Upper lobe of left lung (tissue), 6 donors: Measurements from ENCODE around the gene SCO1. TPM values are rescaled to one million over a fixed set of nuclear protein-coding genes. Genes with fewer than 3 reads are reported as not detected.
"Not testable (repeated sequence)": the region's sequence is repeated elsewhere in the genome, so short reads cannot be mapped to it uniquely, and the experiment has no call there.

Experiments used
- ATAC-seq, 2 donors: fragments of 200-7000 bp; cut with Tn5 transposase; one replicate each; pipeline ENCODE4 v1.9.1; 2022; ENCODE audit warnings: mild to moderate bottlenecking in 2 of 2, moderate library complexity in 2 of 2; ENCODE audit not compliant: low FRiP score in 2 of 2
- DNase-seq, 2 donors: peaks; one replicate each; pipeline ENCODE4 v3.0.0-alpha.2; 2019 to 2020
- H3K27ac ChIP-seq, 4 donors: fragments of 200-600 bp; sonication (generic); one replicate each; pipeline ENCODE4 v1.5.1; 2016 to 2019
- H3K27me3 ChIP-seq, 4 donors: fragments of 200-600 bp; sonication (generic); one replicate each; pipeline ENCODE4 v1.5.1; 2017 to 2019
- H3K36me3 ChIP-seq, 4 donors: fragments of 200-600 bp; sonication (generic); one replicate each; pipeline ENCODE4 v1.5.1; 2016 to 2019
- H3K4me1 ChIP-seq, 4 donors: fragments of 200-600 bp; sonication (generic); one replicate each; pipeline ENCODE4 v1.5.1; 2018 to 2019
- H3K4me3 ChIP-seq, 4 donors: fragments of 200-600 bp; sonication (generic); one replicate each; pipeline ENCODE4 v1.5.1; 2017 to 2019; ENCODE audit warnings: mild to moderate bottlenecking in 2 of 4, moderate library complexity in 1 of 4
- H3K9me3 ChIP-seq, 4 donors: fragments of 200-600 bp; sonication (generic); one replicate each; pipeline ENCODE4 v1.5.1; 2018 to 2019
- EP300 ChIP-seq, 4 donors: sonication (generic); formaldehyde crosslinking; IDR thresholded peaks; one replicate each; pipeline ENCODE4 v1.5.1; 2017; ENCODE audit warnings: antibody characterized with exemption in 4 of 4, control low read depth in 2 of 4
- POLR2A ChIP-seq, 4 donors: fragments of 450-650 bp; IDR thresholded peaks; one replicate each; pipeline ENCODE4 v1.5.1; 2016 to 2017; ENCODE audit warnings: antibody characterized with exemption in 4 of 4, mild to moderate bottlenecking in 2 of 4
- POLR2AphosphoS5 ChIP-seq, 2 donors: sonication (generic); formaldehyde crosslinking; IDR thresholded peaks; one replicate each; pipeline ENCODE4 v1.5.1; 2017; ENCODE audit warnings: antibody characterized with exemption in 2 of 2
- WGBS, 2 donors: methylation state at CpG; one replicate each; pipeline ENCODE4 v1.1.5; 2017 to 2018; 5-methylcytosine and 5-hydroxymethylcytosine counted together
- total RNA-seq, 6 donors: library from RNA; depleted of rRNA in 4 of 6; stranded (reverse); fragments of >200 nt in 4 of 6; gene quantifications; one replicate each; pipeline versions ENCODE4 v1.1.0 to v1.2.1, GENCODE V29; 2016 to 2021
- TF ChIP-seq, protein P1 (sequence below), 6 experiments: fragments of 450-650 bp in 4 of 6; fragments of 200-600 bp in 2 of 6; sonication (generic) in 2 of 6; IDR thresholded peaks; one replicate each; pipeline ENCODE4 v1.5.1; 2016 to 2019; ENCODE audit warnings: antibody characterized with exemption in 6 of 6
- donor health status: DM: no; HTN: no; CAD: no; lungs with moderate emphysema.
- donor health status: DM: no; HTN: yes; CAD: no; lungs with severe emphysema.

Gene SCO1
- total RNA-seq, 6 donors from 2014 or later = 5.5 to 23.8 (median 17.4) TPM

- H3K9me3 ChIP-seq = no peaks in the 10 kb centered on the region
- TF ChIP-seq, protein P1, sequence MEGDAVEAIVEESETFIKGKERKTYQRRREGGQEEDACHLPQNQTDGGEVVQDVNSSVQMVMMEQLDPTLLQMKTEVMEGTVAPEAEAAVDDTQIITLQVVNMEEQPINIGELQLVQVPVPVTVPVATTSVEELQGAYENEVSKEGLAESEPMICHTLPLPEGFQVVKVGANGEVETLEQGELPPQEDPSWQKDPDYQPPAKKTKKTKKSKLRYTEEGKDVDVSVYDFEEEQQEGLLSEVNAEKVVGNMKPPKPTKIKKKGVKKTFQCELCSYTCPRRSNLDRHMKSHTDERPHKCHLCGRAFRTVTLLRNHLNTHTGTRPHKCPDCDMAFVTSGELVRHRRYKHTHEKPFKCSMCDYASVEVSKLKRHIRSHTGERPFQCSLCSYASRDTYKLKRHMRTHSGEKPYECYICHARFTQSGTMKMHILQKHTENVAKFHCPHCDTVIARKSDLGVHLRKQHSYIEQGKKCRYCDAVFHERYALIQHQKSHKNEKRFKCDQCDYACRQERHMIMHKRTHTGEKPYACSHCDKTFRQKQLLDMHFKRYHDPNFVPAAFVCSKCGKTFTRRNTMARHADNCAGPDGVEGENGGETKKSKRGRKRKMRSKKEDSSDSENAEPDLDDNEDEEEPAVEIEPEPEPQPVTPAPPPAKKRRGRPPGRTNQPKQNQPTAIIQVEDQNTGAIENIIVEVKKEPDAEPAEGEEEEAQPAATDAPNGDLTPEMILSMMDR (IDR thresholded peaks at IDR 0.05) = no peak
- TF ChIP-seq POLR2AphosphoS5 (IDR thresholded peaks at IDR 0.05) = no peak
- TF ChIP-seq EP300 (IDR thresholded peaks at IDR 0.05) = no peak
- no peak for TF ChIP-seq POLR2A (IDR thresholded peaks at IDR 0.05)
- ATAC-seq (no peak), DNase-seq (no peak)
- H3K36me3 ChIP-seq = no peaks in the 10 kb centered on the region
- WGBS, 2 donors = 95 to 100% methylated on average over 6 of the region's 6 CpGs
- H3K4me1 ChIP-seq = peaks cover 0 to 8% (median 5%) of the 10 kb centered on the region in 4 donors
- H3K27ac ChIP-seq = no peak overlapping the region
- H3K4me3 ChIP-seq = no peak overlapping the region
- H3K27me3 ChIP-seq = no peaks in the 10 kb centered on the region
Measured at GRCh38 chr17:10731408-10731879, 34.1 kb upstream of the SCO1 start.

DNA sequence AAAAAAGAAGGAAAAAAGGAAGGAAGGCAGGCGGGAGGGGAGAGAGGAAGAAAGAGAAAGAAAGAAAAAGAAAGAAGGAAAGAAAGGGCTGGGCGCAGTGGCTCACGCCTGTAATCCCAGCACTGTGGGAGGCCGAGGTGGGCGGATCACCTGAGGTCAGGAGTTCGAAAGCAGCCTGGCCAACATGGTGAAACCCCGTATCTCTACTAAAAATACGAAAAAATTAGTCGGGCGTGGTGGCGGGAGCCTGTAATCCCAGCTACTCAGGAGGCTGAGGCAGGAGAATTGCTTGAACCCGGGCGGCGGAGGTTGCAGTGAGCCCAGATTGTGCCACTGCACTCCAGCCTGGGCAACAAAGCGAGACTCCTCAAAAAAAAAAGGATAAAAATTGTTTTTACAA is 32.9 kb upstream of the SCO1 start:
- WGBS, 2 donors = 10 to 27% methylated on average over 15 of the region's 15 CpGs
- peak in 1 of 2 donors; percentile 1 for ATAC-seq
- not testable (repeated sequence) for H3K36me3 ChIP-seq, H3K4me1 ChIP-seq, H3K9me3 ChIP-seq, H3K27me3 ChIP-seq
- H3K4me3 ChIP-seq = peak overlapping the region; percentile 0 to 94 (median 76)
- peak in 1 of 2 donors; percentile 20 for DNase-seq
- H3K27ac ChIP-seq = peak overlapping the region; percentile 86 to 92 (median 89)

DNA sequence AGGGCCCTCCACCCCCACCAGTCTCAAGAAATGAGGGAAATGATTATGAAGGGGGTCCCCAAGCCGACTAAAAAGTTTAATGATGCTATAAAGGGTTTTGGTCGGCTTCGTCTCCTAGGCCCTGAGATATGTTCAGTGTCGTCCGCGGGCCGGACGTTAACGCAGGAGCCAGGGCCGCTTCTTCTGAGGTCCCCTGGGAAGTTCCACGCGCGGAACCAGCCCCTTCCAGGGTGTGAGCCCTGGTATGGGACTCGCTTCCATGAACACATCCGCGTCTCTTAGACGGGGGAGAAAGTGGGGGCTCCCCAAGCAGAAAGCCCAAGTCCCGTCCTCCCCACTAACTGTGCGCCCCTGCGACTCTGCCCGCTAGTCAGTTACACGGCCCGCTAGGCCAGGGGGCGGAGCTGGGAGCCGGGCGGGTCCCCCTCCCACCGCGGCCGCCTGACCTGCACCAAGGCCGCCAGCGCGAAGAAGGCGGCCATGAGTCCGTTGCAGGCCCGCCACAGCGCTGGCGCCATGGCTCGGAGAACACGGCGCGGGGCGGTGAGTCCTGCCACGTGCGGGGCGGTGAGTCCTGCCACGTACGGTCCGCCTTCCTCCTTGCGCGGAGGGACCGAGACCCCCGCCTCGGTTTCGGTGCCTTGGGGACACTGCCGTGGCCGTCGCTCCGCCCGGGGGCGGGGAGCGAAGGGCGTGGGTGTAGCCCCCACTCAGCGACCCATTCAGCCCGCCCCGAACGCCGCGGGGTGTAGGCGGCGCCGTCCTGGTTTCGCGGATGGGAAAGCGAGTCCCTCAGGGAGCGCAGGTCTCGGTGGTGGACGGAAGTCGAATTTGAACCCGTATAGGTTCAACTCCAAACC is 32.2 kb upstream of the SCO1 start, which contains the start of gene TMEM220:
Gene TMEM220, minus strand, starts transcription at position 690 of the 860 bp plus-strand sequence. Its CDS starts 172 bp downstream, at position 518.
- peak; percentile 94 to 97 for ATAC-seq
- Histone ChIP-seq H3K27me3 (no peaks in the 10 kb centered on the region), H3K4me3 (peak within 1 kb of the TSS; percentile 0 to 94 (median 76)), H3K27ac (peak within 1 kb of the TSS; percentile 86 to 92 (median 89)), H3K9me3 (no peaks in the 10 kb centered on the region), H3K4me1 (peaks cover 0 to 8% (median 5%) of the 10 kb centered on the region in 4 donors), H3K36me3 (no peaks in the 10 kb centered on the region)
- TF ChIP-seq, protein P1 (IDR thresholded peaks at IDR 0.05) = no peak
- TF ChIP-seq POLR2A (IDR thresholded peaks at IDR 0.05) (peak in 3 of 4 donors; percentile 57 to 83 (median 61)), POLR2AphosphoS5 (IDR thresholded peaks at IDR 0.05) (peak; percentile 16 to 80), EP300 (IDR thresholded peaks at IDR 0.05) (no peak)
- 3 to 4% methylated on average over 37 to 48 of the region's 79 CpGs for WGBS, 2 donors
- peak; percentile 77 to 95 for DNase-seq

DNA sequence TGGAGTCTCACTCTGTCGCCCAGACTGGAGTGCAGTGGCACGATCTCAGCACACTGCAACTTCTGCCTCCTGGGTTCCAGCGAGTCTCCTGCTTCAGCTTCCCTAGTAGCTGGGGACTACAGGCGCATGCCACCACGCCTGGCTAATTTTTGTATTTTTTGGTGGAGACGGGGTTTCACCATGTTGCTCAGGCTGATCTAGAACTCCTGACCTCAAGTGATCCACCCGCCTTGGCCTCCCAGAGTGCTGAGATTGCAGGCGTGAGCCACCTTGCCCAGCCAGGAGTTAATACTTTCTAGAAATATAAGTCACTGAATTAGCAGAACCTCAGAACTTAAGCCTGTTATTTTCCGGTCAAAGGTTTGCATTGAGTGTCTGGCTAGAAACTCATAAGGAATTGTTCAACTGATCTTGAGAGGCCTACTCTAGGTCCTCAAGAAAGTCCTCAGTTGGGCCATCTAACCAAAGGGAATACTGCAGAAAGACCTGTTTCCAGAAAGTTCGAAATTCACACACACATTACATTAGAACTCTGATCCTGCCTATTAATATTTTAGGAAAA is 31.1 kb upstream of the SCO1 start:
- Histone ChIP-seq H3K27ac (peak overlapping the region in 2 of 4 donors; percentile 86 to 92), H3K27me3 (no peaks in the 10 kb centered on the region), H3K4me3 (no peak overlapping the region), H3K4me1 (peaks cover 0 to 8% (median 5%) of the 10 kb centered on the region in 4 donors), H3K9me3 (no peaks in the 10 kb centered on the region), H3K36me3 (peaks cover 0 to 2% (median 0%) of the 10 kb centered on the region in 4 donors)
- TF ChIP-seq, protein P1 (IDR thresholded peaks at IDR 0.05) = no peak
- TF ChIP-seq EP300 (IDR thresholded peaks at IDR 0.05) = no peak
- WGBS, 2 donors = 88 to 94% methylated on average over 10 of the region's 10 CpGs
- no peak for ATAC-seq
- DNase-seq = no peak

DNA sequence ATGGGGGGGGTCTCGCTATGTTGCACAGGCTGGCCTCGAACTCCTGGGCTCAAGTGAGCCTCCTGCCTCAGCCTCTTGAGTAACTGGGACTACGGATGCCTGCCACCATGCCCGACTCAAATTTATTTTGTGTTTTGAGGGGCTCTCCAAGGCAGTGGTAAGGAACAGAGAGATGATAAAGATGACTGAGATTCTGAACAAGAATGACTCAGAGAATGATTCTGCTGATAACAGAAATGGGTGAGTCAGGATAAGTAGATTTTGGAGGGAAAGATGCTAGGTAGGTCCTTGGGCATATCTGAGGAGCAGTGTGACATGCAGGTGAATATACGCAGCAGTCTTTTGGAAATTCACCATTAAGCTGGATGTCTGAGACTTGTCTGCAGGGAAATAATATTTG is 29.9 kb upstream of the SCO1 start:
- ATAC-seq (no peak), DNase-seq (no peak)
- H3K27ac ChIP-seq = no peak overlapping the region
- peaks cover 0 to 9% (median 0%) of the 10 kb centered on the region in 4 donors for H3K36me3 ChIP-seq
- no peak overlapping the region for H3K4me3 ChIP-seq
- no peaks in the 10 kb centered on the region for H3K27me3 ChIP-seq
- no peaks in the 10 kb centered on the region for H3K9me3 ChIP-seq
- TF ChIP-seq POLR2AphosphoS5 (IDR thresholded peaks at IDR 0.05) (no peak), POLR2A (IDR thresholded peaks at IDR 0.05) (no peak), EP300 (IDR thresholded peaks at IDR 0.05) (no peak)
- TF ChIP-seq, protein P1 (IDR thresholded peaks at IDR 0.05) = no peak
- 89 to 91% methylated on average over 5 of the region's 5 CpGs for WGBS, 2 donors
- peaks cover 0 to 8% (median 5%) of the 10 kb centered on the region in 4 donors for H3K4me1 ChIP-seq
